Mesodermal cell (in vitro differentiated cells): ENCODE measurements around the gene CSNK1G3.

Source experiments
- H3K27ac ChIP-seq: 2 replicates; pipeline ENCODE4 v1.7.0; 2013; ENCODE audit warnings: mild to moderate bottlenecking, low read depth, low read length, moderate library complexity; ENCODE audit not compliant: severe bottlenecking
- H3K36me3 ChIP-seq: 2 replicates; pipeline ENCODE4 v1.7.1; 2013; ENCODE audit warnings: mild to moderate bottlenecking, low read length, moderate library complexity; ENCODE audit not compliant: control insufficient read depth, insufficient read depth
- H3K4me1 ChIP-seq: one replicate; pipeline ENCODE4 v1.7.1; 2013; ENCODE audit warnings: mild to moderate bottlenecking, low read length; ENCODE audit not compliant: insufficient read depth, control insufficient read depth, poor library complexity, severe bottlenecking
- H3K4me3 ChIP-seq: 2 replicates; pipeline ENCODE4 v1.7.0; 2013; ENCODE audit warnings: low read length, control low read depth, mild to moderate bottlenecking; ENCODE audit not compliant: insufficient read depth, poor library complexity, severe bottlenecking; ENCODE audit errors: extremely low read depth
- H3K9me3 ChIP-seq: 2 replicates; pipeline ENCODE4 v1.7.1; 2013; ENCODE audit warnings: mild to moderate bottlenecking, low read length, moderate library complexity; ENCODE audit not compliant: control insufficient read depth
- WGBS, 2 experiments: methylation state at CpG; one replicate each; pipeline ENCODE4 v1.1.5; 2013; ENCODE audit warnings: missing lambda C conversion rate in 2 of 2; ENCODE audit not compliant: insufficient coverage in 2 of 2; 5-methylcytosine and 5-hydroxymethylcytosine counted together

The CSNK1G3 gene

GRCh38 chr5:123558762-123559433, 46.9 kb downstream of the CSNK1G3 start:
- no peaks in the 10 kb centered on the region for H3K9me3 ChIP-seq
- WGBS, 2 experiments: 92 to 100% methylated on average over 2 to 4 of the region's 5 CpGs
- peaks cover 7% of the 10 kb centered on the region for H3K36me3 ChIP-seq
- no peak overlapping the region for H3K27ac ChIP-seq
- no peaks in the 10 kb centered on the region for H3K4me1 ChIP-seq
- H3K4me3 ChIP-seq: no peak overlapping the region

- no peak overlapping the region for H3K4me3 ChIP-seq
- 67 to 86% methylated on average over 1 of the region's 1 CpG for WGBS, 2 experiments
Observed at GRCh38 chr5:123559434-123559775, 47.4 kb downstream of the CSNK1G3 start.

GRCh38 chr5:123561230-123561629, 49.3 kb downstream of the CSNK1G3 start:
- no CpG with 5 or more reads among the region's 1 CpG for WGBS, 2 experiments
- Histone ChIP-seq H3K36me3 (peaks cover 16% of the 10 kb centered on the region), H3K4me1 (no peaks in the 10 kb centered on the region), H3K4me3 (no peak overlapping the region), H3K27ac (no peak overlapping the region), H3K9me3 (no peaks in the 10 kb centered on the region)

More at GRCh38 chr5:123559434-123559775, 47.4 kb downstream of the CSNK1G3 start:
- no peaks in the 10 kb centered on the region for H3K9me3 ChIP-seq
- no peaks in the 10 kb centered on the region for H3K4me1 ChIP-seq
- no peak overlapping the region for H3K27ac ChIP-seq
- peaks cover 7% of the 10 kb centered on the region for H3K36me3 ChIP-seq

- Histone ChIP-seq H3K9me3 (no peaks in the 10 kb centered on the region), H3K4me3 (no peak overlapping the region), H3K36me3 (peaks cover 22% of the 10 kb centered on the region), H3K27ac (no peak overlapping the region), H3K4me1 (no peaks in the 10 kb centered on the region)
Observed at GRCh38 chr5:123571927-123572326, 60.0 kb downstream of the CSNK1G3 start.

- Histone ChIP-seq H3K4me1 (no peaks in the 10 kb centered on the region), H3K4me3 (no peak overlapping the region), H3K27ac (no peak overlapping the region), H3K36me3 (peaks cover 27% of the 10 kb centered on the region), H3K9me3 (no peaks in the 10 kb centered on the region)
Observed at GRCh38 chr5:123578390-123578789, 66.4 kb downstream of the CSNK1G3 start.

- Histone ChIP-seq H3K36me3 (peaks cover 28% of the 10 kb centered on the region), H3K4me1 (no peaks in the 10 kb centered on the region), H3K27ac (no peak overlapping the region), H3K4me3 (no peak overlapping the region), H3K9me3 (no peaks in the 10 kb centered on the region)
- no CpG with 5 or more reads among the region's 3 CpGs for WGBS, 2 experiments
Observed at GRCh38 chr5:123579410-123579809, 67.4 kb downstream of the CSNK1G3 start.

- H3K9me3 ChIP-seq: no peaks in the 10 kb centered on the region
- no peaks in the 10 kb centered on the region for H3K4me1 ChIP-seq
- H3K36me3 ChIP-seq: peaks cover 13% of the 10 kb centered on the region
- WGBS, 2 experiments: 33 to 70% methylated on average over 2 to 3 of the region's 4 CpGs
- H3K27ac ChIP-seq: no peak overlapping the region
- H3K4me3 ChIP-seq: no peak overlapping the region
Observed at GRCh38 chr5:123582550-123583285, 70.7 kb downstream of the CSNK1G3 start.

- H3K36me3 ChIP-seq: peaks cover 13% of the 10 kb centered on the region
- no peak overlapping the region for H3K4me3 ChIP-seq
- H3K27ac ChIP-seq: no peak overlapping the region
- H3K4me1 ChIP-seq: no peaks in the 10 kb centered on the region
- no peaks in the 10 kb centered on the region for H3K9me3 ChIP-seq
- WGBS, 2 experiments: 92 to 100% methylated on average over 1 to 2 of the region's 2 CpGs
Observed at GRCh38 chr5:123585871-123586270, 73.9 kb downstream of the CSNK1G3 start.

- Histone ChIP-seq H3K4me1 (no peaks in the 10 kb centered on the region), H3K4me3 (no peak overlapping the region), H3K9me3 (no peaks in the 10 kb centered on the region), H3K36me3 (peaks cover 22% of the 10 kb centered on the region), H3K27ac (no peak overlapping the region)
Observed at GRCh38 chr5:123594434-123594833, 82.5 kb downstream of the CSNK1G3 start.

GRCh38 chr5:123597018-123597417, 85.0 kb downstream of the CSNK1G3 start:
- no CpG with 5 or more reads among the region's 1 CpG for WGBS, 2 experiments
- peaks cover 16% of the 10 kb centered on the region for H3K36me3 ChIP-seq
- H3K4me1 ChIP-seq: no peaks in the 10 kb centered on the region
- H3K4me3 ChIP-seq: no peak overlapping the region
- no peak overlapping the region for H3K27ac ChIP-seq
- H3K9me3 ChIP-seq: no peaks in the 10 kb centered on the region

- 98 to 100% methylated on average over 2 to 4 of the region's 5 CpGs for WGBS, 2 experiments
- H3K4me1 ChIP-seq: no peaks in the 10 kb centered on the region
- peaks cover 16% of the 10 kb centered on the region for H3K36me3 ChIP-seq
- H3K4me3 ChIP-seq: no peak overlapping the region
- no peaks in the 10 kb centered on the region for H3K9me3 ChIP-seq
- H3K27ac ChIP-seq: no peak overlapping the region
Observed at GRCh38 chr5:123598028-123598689, 86.2 kb downstream of the CSNK1G3 start.
